DOHH2 (cell line): Measurements from ENCODE around the gene ANK2.

Source experiments
- H3F3A ChIP-seq: fragments of 200-600 bp; sonication (generic), shearing (Covaris generic); 2 replicates; pipeline ENCODE4 v1.6.0; 2016; ENCODE audit warnings: antibody characterized with exemption, mild to moderate bottlenecking; ENCODE audit not compliant: control insufficient read depth, insufficient read depth
- H3K27ac ChIP-seq: fragments of 200-600 bp; sonication (generic); 2 replicates; pipeline ENCODE4 v1.5.1; 2014; ENCODE audit warnings: low read depth, mild to moderate bottlenecking, low read length, moderate library complexity
- H3K27me3 ChIP-seq: fragments of 200-600 bp; sonication (generic); 2 replicates; pipeline ENCODE4 v1.6.1; 2014; ENCODE audit warnings: mild to moderate bottlenecking, low read length, mixed read lengths; ENCODE audit not compliant: control insufficient read depth
- H3K36me3 ChIP-seq: fragments of 200-600 bp; sonication (generic); 2 replicates; pipeline ENCODE4 v1.6.1; 2014; ENCODE audit warnings: mild to moderate bottlenecking, low read length, moderate library complexity, mixed read lengths; ENCODE audit not compliant: control insufficient read depth
- H3K4me1 ChIP-seq: fragments of 200-600 bp; sonication (generic); 2 replicates; pipeline ENCODE4 v1.6.1; 2014; ENCODE audit warnings: mild to moderate bottlenecking, low read length, mixed read lengths; ENCODE audit not compliant: control insufficient read depth
- H3K4me2 ChIP-seq: fragments of 200-600 bp; sonication (generic); 2 replicates; pipeline ENCODE4 v1.6.0; 2014; ENCODE audit warnings: mild to moderate bottlenecking, low read length, moderate library complexity
- H3K4me3 ChIP-seq: fragments of 200-600 bp; sonication (generic); 2 replicates; pipeline ENCODE4 v1.5.1; 2014; ENCODE audit warnings: mild to moderate bottlenecking, low read length, mixed read lengths
- H3K79me2 ChIP-seq: fragments of 200-600 bp; sonication (generic); 2 replicates; pipeline ENCODE4 v1.6.1; 2014; ENCODE audit warnings: mild to moderate bottlenecking, low read length, mixed read lengths; ENCODE audit not compliant: control insufficient read depth
- H3K9me2 ChIP-seq: fragments of 200-600 bp; sonication (generic); replicated peaks from 2 replicates; pipeline ENCODE4 v1.6.1; 2014; ENCODE audit warnings: mild to moderate bottlenecking, low read length, mixed read lengths; ENCODE audit not compliant: control insufficient read depth
- H3K9me3 ChIP-seq: fragments of 200-600 bp; sonication (generic); 2 replicates; pipeline ENCODE4 v1.6.1; 2014; ENCODE audit warnings: antibody characterized with exemption, low read length, mixed read lengths; ENCODE audit not compliant: control insufficient read depth, insufficient read depth
- H4K20me1 ChIP-seq: fragments of 200-600 bp; sonication (generic); 2 replicates; pipeline ENCODE4 v1.6.0; 2014; ENCODE audit warnings: low read depth, mild to moderate bottlenecking, antibody characterized with exemption, low read length, moderate library complexity; ENCODE audit not compliant: control insufficient read depth, insufficient read depth
- CTCF ChIP-seq: fragments of 200-600 bp; sonication (generic); IDR thresholded peaks from one replicate; pipeline ENCODE4 v1.5.1; 2014; ENCODE audit warnings: antibody characterized with exemption, mild to moderate bottlenecking, low read depth, low read length; ENCODE audit not compliant: poor library complexity, severe bottlenecking
- EZH2phosphoT487 ChIP-seq: fragments of 200-600 bp; sonication (generic); IDR thresholded peaks from 2 replicates; pipeline ENCODE4 v1.6.1; 2017; ENCODE audit warnings: borderline replicate concordance, mild to moderate bottlenecking, antibody characterized with exemption, low read length, moderate library complexity, mixed read lengths

ANK2 gene

GRCh38 chr4:113349430-113349829 is 300.0 kb downstream of the ANK2 start:
- Histone ChIP-seq H3K27me3 (no peaks in the 10 kb centered on the region), H3K4me2 (no peak overlapping the region), H3K9me3 (no peaks in the 10 kb centered on the region), H3K4me3 (no peak overlapping the region), H3K9me2 (no peaks in the 10 kb centered on the region), H3K27ac (no peak overlapping the region), H3K36me3 (no peaks in the 10 kb centered on the region), H3F3A (no peaks in the 10 kb centered on the region), H3K4me1 (no peaks in the 10 kb centered on the region), H3K79me2 (no peaks in the 10 kb centered on the region), H4K20me1 (no peaks in the 10 kb centered on the region)
- TF ChIP-seq CTCF (no peak), EZH2phosphoT487 (no peak)

GRCh38 chr4:113350576-113350975 is 301.1 kb downstream of the ANK2 start:
- Histone ChIP-seq H3K27me3 (no peaks in the 10 kb centered on the region), H3K36me3 (no peaks in the 10 kb centered on the region), H3K27ac (no peak overlapping the region), H3F3A (no peaks in the 10 kb centered on the region), H3K4me1 (0 out of 2 replicates have a peak, but pooled peaks cover under 1% of the 10 kb centered on the region), H3K9me2 (no peaks in the 10 kb centered on the region), H3K4me2 (no peak overlapping the region), H3K9me3 (no peaks in the 10 kb centered on the region), H4K20me1 (no peaks in the 10 kb centered on the region), H3K79me2 (no peaks in the 10 kb centered on the region), H3K4me3 (no peak overlapping the region)
- TF ChIP-seq CTCF (no peak), EZH2phosphoT487 (no peak)

GRCh38 chr4:113355550-113356371 is 306.3 kb downstream of the ANK2 start:
- peak overlapping the region; percentile 16; the same call in 1 of the 2 replicates for H3K4me2 ChIP-seq
- no peaks in the 10 kb centered on the region for H3K9me2 ChIP-seq
- no peaks in the 10 kb centered on the region for H3K79me2 ChIP-seq
- no peaks in the 10 kb centered on the region for H3K36me3 ChIP-seq
- 0 out of 2 replicates have a peak, but pooled peaks cover 5% of the 10 kb centered on the region for H3K4me1 ChIP-seq
- peaks cover 10% of the 10 kb centered on the region for H3K27me3 ChIP-seq
- no peaks in the 10 kb centered on the region for H3F3A ChIP-seq
- no peak for TF ChIP-seq CTCF
- no peak for TF ChIP-seq EZH2phosphoT487
- H3K4me3 ChIP-seq = no peak overlapping the region
- no peaks in the 10 kb centered on the region for H4K20me1 ChIP-seq
- H3K27ac ChIP-seq = no peak overlapping the region
- no peaks in the 10 kb centered on the region for H3K9me3 ChIP-seq
